Heart left ventricle (tissue), 13 donors: ENCODE data around the gene DPM1.

Source experiments
- POLR2A ChIP-seq, 2 donors: fragments of 450-650 bp; IDR thresholded peaks; one replicate each; pipeline ENCODE4 v1.6.1; 2017; ENCODE audit warnings: antibody characterized with exemption in 2 of 2, mild to moderate bottlenecking in 2 of 2, moderate library complexity in 2 of 2
- TF ChIP-seq, protein P1 (sequence below), 12 donors: fragments of 200-600 bp; sonication (generic) in 4 of 12; IDR thresholded peaks; one replicate each; pipeline versions ENCODE4 v1.5.0 to v1.8.0; 2018 to 2022; ENCODE audit warnings: antibody characterized with exemption in 12 of 12, mild to moderate bottlenecking in 5 of 12
- donor health status: ischemic (EF 13 %, LVEDD 7.1; RV severe dilation, severe dysfunction).
- donor health status: DM: no; HTN: yes; CAD: no.
- donor health status: DM: no; HTN: no; CAD: no.
- donor health status: ischemic (EF 25% LVEDD 6.9; RV normal size, moderate dysfunction).
- donor health status: ischemic (EF 25% LVEDD 5.7; RV mildly dilated, moderate dysfunction).
- donor health status: ischemic (EF 35%, LVEDD 5.7; RV mildly dilated, moderate dysfunction).
- donor health status: nonischemic (EF 11% LVEDD 7.7; RV severe dilation, severe dysfunction).
- donor health status: DM: yes; HTN: yes; CAD: no.
- donor health status: PGD.
- donor health status: ischemic (EF 29% LVEDD 5.4; RV normal size, mild dysfunction).
- donor health status: nonischemic (EF 23%, LVEDD 6.1; RV moderate dilation, normal function).

GRCh38 chr20:50983321-50983720, 25.0 kb upstream of the DPM1 start:
- TF ChIP-seq, protein P1, sequence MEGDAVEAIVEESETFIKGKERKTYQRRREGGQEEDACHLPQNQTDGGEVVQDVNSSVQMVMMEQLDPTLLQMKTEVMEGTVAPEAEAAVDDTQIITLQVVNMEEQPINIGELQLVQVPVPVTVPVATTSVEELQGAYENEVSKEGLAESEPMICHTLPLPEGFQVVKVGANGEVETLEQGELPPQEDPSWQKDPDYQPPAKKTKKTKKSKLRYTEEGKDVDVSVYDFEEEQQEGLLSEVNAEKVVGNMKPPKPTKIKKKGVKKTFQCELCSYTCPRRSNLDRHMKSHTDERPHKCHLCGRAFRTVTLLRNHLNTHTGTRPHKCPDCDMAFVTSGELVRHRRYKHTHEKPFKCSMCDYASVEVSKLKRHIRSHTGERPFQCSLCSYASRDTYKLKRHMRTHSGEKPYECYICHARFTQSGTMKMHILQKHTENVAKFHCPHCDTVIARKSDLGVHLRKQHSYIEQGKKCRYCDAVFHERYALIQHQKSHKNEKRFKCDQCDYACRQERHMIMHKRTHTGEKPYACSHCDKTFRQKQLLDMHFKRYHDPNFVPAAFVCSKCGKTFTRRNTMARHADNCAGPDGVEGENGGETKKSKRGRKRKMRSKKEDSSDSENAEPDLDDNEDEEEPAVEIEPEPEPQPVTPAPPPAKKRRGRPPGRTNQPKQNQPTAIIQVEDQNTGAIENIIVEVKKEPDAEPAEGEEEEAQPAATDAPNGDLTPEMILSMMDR (IDR thresholded peaks at IDR 0.05): no peak
- TF ChIP-seq POLR2A (IDR thresholded peaks at IDR 0.05): no peak
